ENCODE results near the gene CDPF1. TPM values are rescaled to one million over a fixed set of nuclear protein-coding genes. Genes with fewer than 3 reads are reported as not detected.

Gene CDPF1
- total and polyA plus RNA-seq, 12 donors, result 10.2 to 32.9 (median 14.2) TPM

DNA sequence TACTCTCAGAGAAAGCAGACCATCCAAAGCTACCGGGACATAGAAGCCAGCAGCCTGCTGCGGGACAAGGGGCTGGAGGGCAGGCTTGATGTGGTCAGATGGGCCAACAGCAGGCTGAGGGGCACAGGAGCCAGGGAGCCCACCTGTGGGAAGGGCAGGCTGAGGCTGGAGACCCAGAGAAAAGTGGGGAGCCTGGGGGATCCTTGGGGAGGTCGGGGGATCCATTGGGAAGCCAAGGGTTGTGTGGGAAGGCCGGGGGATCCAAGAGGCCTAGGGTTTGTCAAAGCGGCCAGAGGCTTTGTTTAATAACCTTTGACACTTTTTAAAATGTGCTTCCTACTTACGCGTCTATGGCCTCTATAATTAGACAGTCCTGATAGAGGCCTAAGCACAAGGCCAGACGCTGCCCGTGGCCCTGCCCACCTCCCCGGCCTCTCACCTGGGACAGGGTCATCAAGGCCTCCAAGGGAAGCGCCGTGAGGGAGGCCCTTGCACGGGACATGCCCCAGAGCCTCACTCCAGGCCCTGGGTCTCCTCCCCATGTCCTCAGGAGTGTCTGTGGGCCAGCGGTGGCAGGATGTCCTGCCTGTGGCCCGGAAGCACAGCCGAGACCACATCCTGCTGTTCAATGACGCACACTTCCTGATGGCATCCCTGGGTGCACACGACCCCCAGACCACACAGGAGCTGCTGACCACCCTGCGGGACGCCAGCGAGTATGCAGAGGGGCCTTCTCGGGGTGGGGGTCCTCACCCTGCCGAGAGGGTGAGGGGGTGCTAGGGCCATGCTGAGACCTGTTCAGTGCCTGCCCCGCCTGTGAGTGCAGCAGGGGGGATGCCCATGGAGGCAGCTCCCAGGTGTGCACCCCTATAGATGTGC, 38.0 kb upstream of the CDPF1 start:
- no peaks in the 10 kb centered on the region for H3K9me3 ChIP-seq (replicated peaks in 1 of 3)
- H3K27ac ChIP-seq, result peak overlapping the region in 4 of 5 donors; percentile 24 to 74 (median 34)
- no peaks in the 10 kb centered on the region for H3K27me3 ChIP-seq
- DNase-seq, result peak in 5 of 7 donors; percentile 48 to 75 (median 56)
- peaks cover 0 to 70% of the 10 kb centered on the region in 2 donors for H3K36me3 ChIP-seq (replicated peaks in 1 of 2)
- H3K4me3 ChIP-seq, result no peak overlapping the region
- no peaks in the 10 kb centered on the region for H3K4me1 ChIP-seq (replicated peaks in 1 of 2)
- intact Hi-C loops (cut with DNase I), result no loop called here
- TF ChIP-seq CTCF (IDR thresholded peaks at IDR 0.05) (no peak), POLR2A (IDR thresholded peaks at IDR 0.05) (peak in 1 of 2 donors; percentile 23)
- WGBS, 4 donors, result 69 to 80% (median 70%) methylated on average over 11 to 24 of the region's 24 CpGs

- DNase-seq, result no peak
- WGBS, 4 donors, result 88 to 97% (median 95%) methylated on average over 8 to 15 of the region's 15 CpGs
- H3K9me3 ChIP-seq (replicated peaks in 1 of 3), result no peaks in the 10 kb centered on the region
- H3K4me3 ChIP-seq, result no peak overlapping the region
- no peaks in the 10 kb centered on the region for H3K4me1 ChIP-seq (replicated peaks in 1 of 2)
- H3K36me3 ChIP-seq (replicated peaks in 1 of 2), result peaks cover 0 to 71% of the 10 kb centered on the region in 2 donors
- TF ChIP-seq POLR2A (IDR thresholded peaks at IDR 0.05), result no peak
- TF ChIP-seq CTCF (IDR thresholded peaks at IDR 0.05), result no peak
- H3K27me3 ChIP-seq, result no peaks in the 10 kb centered on the region
- H3K27ac ChIP-seq, result peak overlapping the region in 4 of 5 donors; percentile 24 to 74 (median 34)
- intact Hi-C loops (cut with DNase I), result no loop called here
Observed at GRCh38 chr22:46286941-46287872, 37.1 kb upstream of the CDPF1 start.

DNA sequence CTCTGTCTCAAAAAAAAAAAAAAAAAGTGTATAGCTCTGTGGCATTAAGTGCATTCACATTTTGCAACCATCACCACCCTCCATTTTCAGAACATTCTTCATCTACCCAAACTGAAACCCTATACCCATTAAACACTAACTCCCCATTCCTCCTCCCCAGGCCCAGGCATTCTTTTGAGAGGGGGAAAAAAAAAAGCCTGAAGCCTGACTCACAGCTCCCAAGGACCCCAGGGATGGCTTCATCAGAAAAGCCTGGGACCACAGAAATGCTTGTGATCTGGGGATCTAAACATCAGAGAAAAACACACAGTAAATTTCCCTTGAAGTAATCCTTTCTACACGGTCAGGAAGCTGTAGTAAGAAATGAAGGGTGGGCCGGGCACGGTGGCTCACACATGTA, 35.9 kb upstream of the CDPF1 start:
- Histone ChIP-seq H3K36me3 (replicated peaks in 1 of 2) (peaks cover 0 to 74% of the 10 kb centered on the region in 2 donors), H3K4me1 (replicated peaks in 1 of 2) (no peaks in the 10 kb centered on the region), H3K27ac (no peak overlapping the region), H3K27me3 (no peaks in the 10 kb centered on the region), H3K4me3 (no peak overlapping the region), H3K9me3 (replicated peaks in 1 of 3) (no peaks in the 10 kb centered on the region)
- WGBS, 4 donors, result 91 to 96% (median 93%) methylated on average over 3 of the region's 3 CpGs
- no peak for DNase-seq
- intact Hi-C loops (cut with DNase I), result no loop called here
- TF ChIP-seq POLR2A (IDR thresholded peaks at IDR 0.05), result no peak
- no peak for TF ChIP-seq CTCF (IDR thresholded peaks at IDR 0.05)

Measured in adrenal gland (tissue), 12 donors.